Measurements from ENCODE around the gene FAM3D.
"Not testable (repeated sequence)": the region's sequence is repeated elsewhere in the genome, so short reads cannot be mapped to it uniquely, and the experiment has no call there.

FAM3D gene

GRCh38 chr3:58696093-58696492 is 29.5 kb upstream of the FAM3D start:
- H3K23ac ChIP-seq (ENCODE audit: low read length in 2 of 2) = no peak overlapping the region
- no peaks in the 10 kb centered on the region for H3K79me1 ChIP-seq (replicated peaks; ENCODE audit: low read length, poor library complexity, severe bottlenecking)
- H3K14ac ChIP-seq (ENCODE audit: low read length in 2 of 2) = no peak overlapping the region
- no peak overlapping the region for H2AK5ac ChIP-seq (ENCODE audit: low read length, severe bottlenecking)
- H2BK12ac ChIP-seq (ENCODE audit: low read length in 2 of 2) = no peak overlapping the region
- no peak overlapping the region for H4K91ac ChIP-seq (ENCODE audit: low read length)
- DNase-seq = no peak
- WGBS = 0% methylated on average over 1 of the region's 1 CpG
- H3K4me2 ChIP-seq (ENCODE audit: low read length, poor library complexity, severe bottlenecking) = no peak overlapping the region
- no peaks in the 10 kb centered on the region for H3K4me1 ChIP-seq (ENCODE audit: control insufficient read depth, insufficient read depth, low read depth, low read length)
- no peak overlapping the region for H4K8ac ChIP-seq (ENCODE audit: low read length)
- no peak overlapping the region for H2BK120ac ChIP-seq (ENCODE audit: low read depth, low read length)
- H3K27me3 ChIP-seq (ENCODE audit: control insufficient read depth in 1 of 2, insufficient read depth in 1 of 2, low read length in 2 of 2) = no peaks in the 10 kb centered on the region
- no peak overlapping the region for H3K18ac ChIP-seq (ENCODE audit: low read depth in 1 of 2, low read length in 2 of 2)
- no peak overlapping the region for H3K9ac ChIP-seq (ENCODE audit: low read length)
- no peak overlapping the region for H3K4me3 ChIP-seq (ENCODE audit: insufficient read depth in 1 of 2, low read depth in 1 of 2, low read length in 2 of 2)
- no peak overlapping the region for H2BK15ac ChIP-seq (ENCODE audit: low read depth, poor library complexity, severe bottlenecking)
- H3K27ac ChIP-seq (ENCODE audit: low read length, poor library complexity, severe bottlenecking) = no peak overlapping the region
- no peaks in the 10 kb centered on the region for H3K36me3 ChIP-seq (ENCODE audit: control insufficient read depth in 1 of 2, insufficient read depth in 2 of 2, low read depth in 1 of 2, low read length in 2 of 2)
- H2AFZ ChIP-seq (ENCODE audit: low read depth, low read length) = no peak overlapping the region
- H3K9me3 ChIP-seq (ENCODE audit: control insufficient read depth, low read length) = peaks cover 19% of the 10 kb centered on the region
- H3K4ac ChIP-seq (ENCODE audit: low read depth in 1 of 2, low read length in 2 of 2) = no peak overlapping the region
- H2BK5ac ChIP-seq (ENCODE audit: low read depth, low read length, poor library complexity, severe bottlenecking) = no peak overlapping the region

GRCh38 chr3:58695284-58695683 is 28.7 kb upstream of the FAM3D start:
- not testable (repeated sequence) for H3K27me3 ChIP-seq (ENCODE audit: control insufficient read depth in 1 of 2, insufficient read depth in 1 of 2, low read length in 2 of 2); H3K18ac ChIP-seq (ENCODE audit: low read depth in 1 of 2, low read length in 2 of 2); H3K36me3 ChIP-seq (ENCODE audit: control insufficient read depth in 1 of 2, insufficient read depth in 2 of 2, low read depth in 1 of 2, low read length in 2 of 2); DNase-seq; H4K91ac ChIP-seq (ENCODE audit: low read length); H3K4me2 ChIP-seq (ENCODE audit: low read length, poor library complexity, severe bottlenecking); H2BK12ac ChIP-seq (ENCODE audit: low read length in 2 of 2); H2BK15ac ChIP-seq (ENCODE audit: low read depth, poor library complexity, severe bottlenecking); H3K9ac ChIP-seq (ENCODE audit: low read length); H3K79me1 ChIP-seq (replicated peaks; ENCODE audit: low read length, poor library complexity, severe bottlenecking); H4K8ac ChIP-seq (ENCODE audit: low read length); H2BK5ac ChIP-seq (ENCODE audit: low read depth, low read length, poor library complexity, severe bottlenecking); H3K4me3 ChIP-seq (ENCODE audit: insufficient read depth in 1 of 2, low read depth in 1 of 2, low read length in 2 of 2); H2AFZ ChIP-seq (ENCODE audit: low read depth, low read length); H3K14ac ChIP-seq (ENCODE audit: low read length in 2 of 2); H3K4me1 ChIP-seq (ENCODE audit: control insufficient read depth, insufficient read depth, low read depth, low read length); H3K4ac ChIP-seq (ENCODE audit: low read depth in 1 of 2, low read length in 2 of 2); H3K23ac ChIP-seq (ENCODE audit: low read length in 2 of 2); H2BK120ac ChIP-seq (ENCODE audit: low read depth, low read length); H2AK5ac ChIP-seq (ENCODE audit: low read length, severe bottlenecking); H3K27ac ChIP-seq (ENCODE audit: low read length, poor library complexity, severe bottlenecking)
- peaks cover 26% of the 10 kb centered on the region for H3K9me3 ChIP-seq (ENCODE audit: control insufficient read depth, low read length)
- 63% methylated on average over 4 of the region's 4 CpGs for WGBS

GRCh38 chr3:58693940-58694850 is 27.6 kb upstream of the FAM3D start:
- Histone ChIP-seq H3K9ac (ENCODE audit: low read length) (no peak overlapping the region), H3K27me3 (ENCODE audit: control insufficient read depth in 1 of 2, insufficient read depth in 1 of 2, low read length in 2 of 2) (no peaks in the 10 kb centered on the region), H3K4ac (ENCODE audit: low read depth in 1 of 2, low read length in 2 of 2) (no peak overlapping the region), H3K14ac (ENCODE audit: low read length in 2 of 2) (no peak overlapping the region), H2BK5ac (ENCODE audit: low read depth, low read length, poor library complexity, severe bottlenecking) (no peak overlapping the region), H3K9me3 (ENCODE audit: control insufficient read depth, low read length) (peaks cover 33% of the 10 kb centered on the region), H4K8ac (ENCODE audit: low read length) (no peak overlapping the region), H3K79me1 (replicated peaks; ENCODE audit: low read length, poor library complexity, severe bottlenecking) (no peaks in the 10 kb centered on the region), H4K91ac (ENCODE audit: low read length) (no peak overlapping the region), H3K4me2 (ENCODE audit: low read length, poor library complexity, severe bottlenecking) (no peak overlapping the region), H3K18ac (ENCODE audit: low read depth in 1 of 2, low read length in 2 of 2) (no peak overlapping the region), H3K23ac (ENCODE audit: low read length in 2 of 2) (no peak overlapping the region), H2AFZ (ENCODE audit: low read depth, low read length) (no peak overlapping the region), H3K36me3 (ENCODE audit: control insufficient read depth in 1 of 2, insufficient read depth in 2 of 2, low read depth in 1 of 2, low read length in 2 of 2) (no peaks in the 10 kb centered on the region), H2BK12ac (ENCODE audit: low read length in 2 of 2) (no peak overlapping the region), H3K4me1 (ENCODE audit: control insufficient read depth, insufficient read depth, low read depth, low read length) (no peaks in the 10 kb centered on the region), H2AK5ac (ENCODE audit: low read length, severe bottlenecking) (no peak overlapping the region), H3K27ac (ENCODE audit: low read length, poor library complexity, severe bottlenecking) (no peak overlapping the region), H2BK120ac (ENCODE audit: low read depth, low read length) (no peak overlapping the region), H3K4me3 (ENCODE audit: insufficient read depth in 1 of 2, low read depth in 1 of 2, low read length in 2 of 2) (no peak overlapping the region), H2BK15ac (ENCODE audit: low read depth, poor library complexity, severe bottlenecking) (no peak overlapping the region)
- 74% methylated on average over 6 of the region's 7 CpGs for WGBS
- DNase-seq = no peak

- H2BK12ac ChIP-seq (ENCODE audit: low read length in 2 of 2) = no peak overlapping the region
- H3K27ac ChIP-seq (ENCODE audit: low read length, poor library complexity, severe bottlenecking) = no peak overlapping the region
- H3K18ac ChIP-seq (ENCODE audit: low read depth in 1 of 2, low read length in 2 of 2) = no peak overlapping the region
- no peak overlapping the region for H3K9ac ChIP-seq (ENCODE audit: low read length)
- DNase-seq = no peak
- H3K9me3 ChIP-seq (ENCODE audit: control insufficient read depth, low read length) = peaks cover 37% of the 10 kb centered on the region
- no peak overlapping the region for H3K4me2 ChIP-seq (ENCODE audit: low read length, poor library complexity, severe bottlenecking)
- H3K23ac ChIP-seq (ENCODE audit: low read length in 2 of 2) = no peak overlapping the region
- H3K27me3 ChIP-seq (ENCODE audit: control insufficient read depth in 1 of 2, insufficient read depth in 1 of 2, low read length in 2 of 2) = no peaks in the 10 kb centered on the region
- H2BK15ac ChIP-seq (ENCODE audit: low read depth, poor library complexity, severe bottlenecking) = no peak overlapping the region
- H2BK120ac ChIP-seq (ENCODE audit: low read depth, low read length) = no peak overlapping the region
- H3K4me3 ChIP-seq (ENCODE audit: insufficient read depth in 1 of 2, low read depth in 1 of 2, low read length in 2 of 2) = no peak overlapping the region
- no peak overlapping the region for H4K8ac ChIP-seq (ENCODE audit: low read length)
- no CpG with 5 or more reads among the region's 1 CpG for WGBS
- H3K4me1 ChIP-seq (ENCODE audit: control insufficient read depth, insufficient read depth, low read depth, low read length) = no peaks in the 10 kb centered on the region
- H3K36me3 ChIP-seq (ENCODE audit: control insufficient read depth in 1 of 2, insufficient read depth in 2 of 2, low read depth in 1 of 2, low read length in 2 of 2) = no peaks in the 10 kb centered on the region
- H3K79me1 ChIP-seq (replicated peaks; ENCODE audit: low read length, poor library complexity, severe bottlenecking) = no peaks in the 10 kb centered on the region
- H2BK5ac ChIP-seq (ENCODE audit: low read depth, low read length, poor library complexity, severe bottlenecking) = no peak overlapping the region
- no peak overlapping the region for H3K4ac ChIP-seq (ENCODE audit: low read depth in 1 of 2, low read length in 2 of 2)
- no peak overlapping the region for H2AK5ac ChIP-seq (ENCODE audit: low read length, severe bottlenecking)
- H2AFZ ChIP-seq (ENCODE audit: low read depth, low read length) = no peak overlapping the region
- no peak overlapping the region for H3K14ac ChIP-seq (ENCODE audit: low read length in 2 of 2)
- no peak overlapping the region for H4K91ac ChIP-seq (ENCODE audit: low read length)
Measured at GRCh38 chr3:58692484-58692883, 25.9 kb upstream of the FAM3D start.

Data from mesenchymal stem cell (in vitro differentiated cells and primary cell).